A172 (cell line): ENCODE measurements around the gene LRRC59. TPM values are rescaled to one million over a fixed set of nuclear protein-coding genes. Genes with fewer than 3 reads are reported as not detected.
A peak's percentile ranks its signal among the peaks of the same experiment; 100 is the strongest.
"Not testable (repeated sequence)": the region's sequence is repeated elsewhere in the genome, so short reads cannot be mapped to it uniquely, and the experiment has no call there.

ENCODE experiments used
- DNase-seq: peaks from one replicate; pipeline ENCODE4 v3.0.0-alpha.2; 2015; ENCODE audit warnings: low spot score
- total RNA-seq: library from RNA; depleted of rRNA; stranded (reverse); fragments of >200 nt; shearing (Covaris generic); gene quantifications from 2 replicates; pipeline ENCODE4 v1.2.3, GENCODE V29; 2014; rRNA removed

LRRC59 gene
- total RNA-seq, 1 experiment from 2014 or later, result 259 TPM

GRCh38 chr17:50347117-50347893 is 50.0 kb downstream of the LRRC59 start:
- DNase-seq, result no peak

- no peak for DNase-seq
These were observed 50.8 kb downstream of the LRRC59 start for GRCh38 chr17:50346313-50347116.

GRCh38 chr17:50345432-50346312 is 51.7 kb downstream of the LRRC59 start, which contains the start of gene XYLT2:
Gene XYLT2, plus strand, starts transcription at chr17:50346126. Its CDS starts 15 bp downstream, at chr17:50346141.
- DNase-seq, result peak; percentile 57

- DNase-seq, result no peak
These were observed 52.5 kb downstream of the LRRC59 start for GRCh38 chr17:50344731-50345365.

GRCh38 chr17:50339381-50339780 is 57.9 kb downstream of the LRRC59 start:
- no peak for DNase-seq

- no peak for DNase-seq
These were observed 58.7 kb downstream of the LRRC59 start for GRCh38 chr17:50338645-50339044.

GRCh38 chr17:50337956-50338355 is 59.4 kb downstream of the LRRC59 start:
- DNase-seq, result no peak

- DNase-seq, result not testable (repeated sequence)
These were observed 63.8 kb downstream of the LRRC59 start for GRCh38 chr17:50333291-50334057.

- DNase-seq, result no peak
These were observed 65.1 kb downstream of the LRRC59 start for GRCh38 chr17:50332196-50332595.

Other genes with a start within 250 kb of the LRRC59 start
- gene PPP1R9B, start 246.8 kb downstream of the LRRC59 start, total RNA-seq, result 19.1 and 35.5 TPM in 2 replicates
- gene SGCA, start 231.5 kb downstream of the LRRC59 start, total RNA-seq, result 0.22 and 9.3 TPM in 2 replicates
- gene COL1A1, start 195.9 kb downstream of the LRRC59 start, total RNA-seq, result 6.2 and 15.7 TPM in 2 replicates
- gene TMEM92, start 123.1 kb downstream of the LRRC59 start, total RNA-seq, result 5.2 and 6.6 TPM in 2 replicates
- gene XYLT2, start 51.4 kb downstream of the LRRC59 start, total RNA-seq, result 49.0 and 51.0 TPM in 2 replicates
- gene MRPL27, start 24.3 kb downstream of the LRRC59 start, total RNA-seq, result 109 and 138 TPM in 2 replicates
- gene EME1, start 24.3 kb downstream of the LRRC59 start, total RNA-seq, result 12.8 and 15.8 TPM in 2 replicates
- 40.4 and 41.0 TPM in 2 replicates for gene ACSF2, start 28.7 kb upstream of the LRRC59 start, total RNA-seq
- gene CHAD, start 71.4 kb upstream of the LRRC59 start, total RNA-seq, result not detected in 2 replicates
- 16.0 and 16.6 TPM in 2 replicates for gene RSAD1, start 81.3 kb upstream of the LRRC59 start, total RNA-seq
- gene MYCBPAP, start 110.9 kb upstream of the LRRC59 start, total RNA-seq, result not detected in 2 replicates
- gene EPN3, start 135.2 kb upstream of the LRRC59 start, total RNA-seq, result 0.14 TPM in 1 of 2 replicates, not detected in the other
- gene SPATA20, start 149.7 kb upstream of the LRRC59 start, total RNA-seq, result 80.7 and 97.7 TPM in 2 replicates
- 0.17 and 0.81 TPM in 2 replicates for gene CACNA1G, start 163.2 kb upstream of the LRRC59 start, total RNA-seq
- 28.1 and 35.0 TPM in 2 replicates for gene ABCC3, start 237.4 kb upstream of the LRRC59 start, total RNA-seq